ENCODE data around the gene IL10RA.

GRCh38 chr11:118001494-118001971, 15.3 kb downstream of the IL10RA start:
- TF ChIP-seq CTCF (IDR thresholded peaks at IDR 0.05; ENCODE audit: low read depth, low read length): no peak
- TF ChIP-seq EZH2phosphoT487 (IDR thresholded peaks at IDR 0.05; ENCODE audit: low read depth): no peak

All from OCI-LY3 (cell line).